Nasal cavity respiratory epithelium epithelial cell of viscerocranial mucosa (primary cell): ENCODE measurements around the gene SGMS1. TPM values are rescaled to one million over a fixed set of nuclear protein-coding genes. Genes with fewer than 3 reads are reported as not detected.

Experiments used
- total RNA-seq: library from RNA; depleted of rRNA; stranded (reverse); fragments of >200 nt; gene quantifications from 2 replicates; pipeline ENCODE4 v1.2.3, GENCODE V29; 2014

Gene SGMS1
- 27.7 and 47.2 TPM in 2 replicates for total RNA-seq

GRCh38 chr10:50623663-50624412 lies at the start of gene SGMS1:
Gene SGMS1, minus strand, starts transcription at chr10:50623956. Its CDS starts 279,842 bp downstream, at chr10:50344114.

Other genes starting within 250 kb of the SGMS1 start
- gene ASAH2B, start 116.0 kb upstream of the SGMS1 start, total RNA-seq = 4.5 and 6.2 TPM in 2 replicates